Neutrophil (primary cell): ENCODE measurements around the gene LRRC8C.

Experiments used
- H3K27ac ChIP-seq: fragments of 200-600 bp; sonication (generic); 2 replicates; pipeline ENCODE4 v1.5.1; 2016; ENCODE audit warnings: mild to moderate bottlenecking, moderate library complexity
- H3K27me3 ChIP-seq: fragments of 200-600 bp; sonication (generic); 2 replicates; pipeline ENCODE4 v1.6.0; 2016; ENCODE audit warnings: mild to moderate bottlenecking
- H3K36me3 ChIP-seq: fragments of 200-600 bp; sonication (generic); 2 replicates; pipeline ENCODE4 v1.5.1; 2017
- H3K4me1 ChIP-seq, 2 experiments: fragments of 200-600 bp in 1 of 2; sonication (generic) in 1 of 2; 1 replicate in 1 of 2; 2 replicates in 1 of 2; pipeline versions ENCODE4 v1.5.1 to v1.6.1; 2013 to 2016; ENCODE audit warnings: low read depth in 1 of 2, low read length in 1 of 2, mild to moderate bottlenecking in 1 of 2, moderate library complexity in 1 of 2; ENCODE audit not compliant: control insufficient read depth in 1 of 2, insufficient read depth in 1 of 2
- H3K4me3 ChIP-seq, 2 experiments: fragments of 200-600 bp in 1 of 2; sonication (generic) in 1 of 2; 1 replicate in 1 of 2; 2 replicates in 1 of 2; pipeline ENCODE4 v1.5.1; 2013 to 2016; ENCODE audit warnings: low read depth in 1 of 2, low read length in 1 of 2, mild to moderate bottlenecking in 1 of 2, moderate library complexity in 1 of 2
- H3K9me3 ChIP-seq: fragments of 200-600 bp; sonication (generic); 2 replicates; pipeline ENCODE4 v1.5.1; 2016
- CTCF ChIP-seq: fragments of 200-600 bp; sonication (generic); IDR thresholded peaks from 2 replicates; pipeline ENCODE4 v1.5.1; 2016; ENCODE audit warnings: antibody characterized with exemption

LRRC8C gene

DNA sequence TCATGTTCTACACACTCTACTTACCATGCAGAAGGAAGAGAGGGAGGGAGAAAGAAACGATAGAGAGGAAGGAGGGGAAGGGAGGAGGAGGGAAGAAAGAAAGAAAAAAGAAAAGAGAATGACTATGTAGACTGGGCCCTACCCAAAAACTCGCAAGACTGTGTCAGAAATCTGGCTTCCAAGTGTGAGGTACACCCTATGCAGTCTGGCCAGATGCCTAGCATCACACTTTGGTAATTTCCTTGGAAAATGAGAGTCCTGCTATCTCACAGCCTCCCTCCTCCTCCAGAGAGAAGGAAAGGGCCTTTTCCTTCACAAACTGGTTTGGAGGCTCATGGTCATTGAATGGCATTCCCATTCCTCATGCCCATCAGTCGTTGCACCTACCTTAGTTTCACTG is 101.5 kb downstream of the LRRC8C start:
- H3K27me3 ChIP-seq = no peaks in the 10 kb centered on the region
- no peaks in the 10 kb centered on the region for H3K4me1 ChIP-seq
- TF ChIP-seq CTCF = no peak
- H3K4me3 ChIP-seq = no peak overlapping the region
- H3K36me3 ChIP-seq = no peaks in the 10 kb centered on the region
- no peaks in the 10 kb centered on the region for H3K9me3 ChIP-seq
- H3K27ac ChIP-seq = no peak overlapping the region

DNA sequence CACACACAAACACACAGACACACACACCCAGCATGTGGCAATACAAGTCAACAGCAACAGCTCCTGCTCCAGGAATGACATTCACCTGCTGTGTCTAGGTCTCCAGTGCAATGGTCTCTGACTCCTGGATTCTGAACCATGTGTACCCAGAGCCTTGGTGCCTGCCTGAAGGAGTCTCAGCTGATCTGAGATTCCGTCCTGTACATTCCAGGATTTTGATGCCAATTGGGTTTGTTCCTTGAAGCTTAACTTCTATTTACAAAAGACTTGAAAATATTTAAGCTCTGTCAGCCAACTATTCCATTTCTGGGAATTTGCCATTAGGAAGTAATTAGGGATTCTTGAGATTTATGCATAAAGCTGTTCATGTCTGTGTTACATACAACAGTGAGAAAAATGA is 102.6 kb downstream of the LRRC8C start:
- no peaks in the 10 kb centered on the region for H3K9me3 ChIP-seq
- no peak overlapping the region for H3K4me3 ChIP-seq
- H3K4me1 ChIP-seq = no peaks in the 10 kb centered on the region
- no peak for TF ChIP-seq CTCF
- no peaks in the 10 kb centered on the region for H3K36me3 ChIP-seq
- no peaks in the 10 kb centered on the region for H3K27me3 ChIP-seq
- H3K27ac ChIP-seq = no peak overlapping the region

DNA sequence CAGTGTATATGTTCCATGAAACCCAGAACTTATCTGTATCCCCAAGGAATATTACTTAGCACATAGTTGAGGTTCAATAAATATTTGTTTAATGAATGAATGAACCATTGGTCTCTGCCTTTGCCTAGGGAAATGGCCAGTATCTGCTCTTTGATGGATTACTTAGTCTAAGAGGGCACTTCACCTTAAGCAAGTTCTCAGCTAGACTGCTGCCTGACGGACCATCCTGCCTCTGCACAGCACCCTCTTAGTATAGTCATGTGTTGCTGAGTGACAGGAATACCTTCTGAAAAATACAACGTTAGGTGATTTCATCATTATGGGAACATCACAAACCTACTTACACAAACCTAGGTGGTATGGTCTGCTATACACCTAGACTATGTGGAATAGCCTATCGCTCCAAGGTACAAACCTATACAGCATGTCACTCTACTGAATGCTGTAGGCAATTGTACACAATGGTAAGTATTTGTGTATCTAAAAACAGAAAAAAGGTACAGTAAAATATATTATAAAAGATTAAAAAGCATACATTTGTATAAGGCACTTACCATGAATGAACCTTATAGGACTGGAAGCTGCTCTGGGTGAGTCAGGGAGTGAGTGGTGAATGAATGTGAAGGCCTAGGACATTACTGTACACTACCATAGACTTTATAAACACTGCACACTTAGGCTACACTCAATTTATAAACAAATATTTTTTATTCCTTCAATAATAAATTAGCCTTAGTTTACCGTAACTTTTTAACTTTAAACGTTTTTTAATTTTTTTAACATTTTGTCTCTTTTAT is 104.2 kb downstream of the LRRC8C start:
- Histone ChIP-seq H3K4me3 (no peak overlapping the region), H3K9me3 (no peaks in the 10 kb centered on the region), H3K27ac (no peak overlapping the region), H3K4me1 (no peaks in the 10 kb centered on the region), H3K36me3 (no peaks in the 10 kb centered on the region), H3K27me3 (no peaks in the 10 kb centered on the region)
- TF ChIP-seq CTCF = no peak

DNA sequence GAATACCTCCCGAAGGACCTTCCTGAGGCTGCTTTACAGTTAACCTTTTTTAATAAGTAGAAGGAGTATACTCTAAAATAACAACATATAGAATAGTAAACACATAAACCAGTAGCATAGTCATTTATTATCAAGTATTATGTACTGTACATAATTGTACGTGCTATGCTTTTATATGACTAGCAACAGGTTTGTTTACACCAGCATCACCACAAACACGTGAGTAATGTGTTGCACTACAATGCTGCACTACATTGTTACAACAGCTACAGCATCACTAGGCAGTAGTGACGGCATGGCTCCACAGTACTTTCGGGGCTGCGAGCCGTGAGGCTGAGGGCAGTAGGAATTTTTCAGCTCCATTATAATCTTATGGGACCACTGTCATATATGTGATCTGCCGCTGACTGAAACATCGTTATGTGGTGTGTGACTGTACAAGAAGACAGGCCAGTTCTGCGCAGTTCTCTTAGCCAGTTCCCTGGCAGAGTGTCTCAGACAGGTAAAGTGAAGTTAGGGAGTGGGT is 105.1 kb downstream of the LRRC8C start:
- no peaks in the 10 kb centered on the region for H3K36me3 ChIP-seq
- H3K27ac ChIP-seq = no peak overlapping the region
- no peaks in the 10 kb centered on the region for H3K4me1 ChIP-seq
- no peaks in the 10 kb centered on the region for H3K9me3 ChIP-seq
- TF ChIP-seq CTCF = no peak
- no peaks in the 10 kb centered on the region for H3K27me3 ChIP-seq
- no peak overlapping the region for H3K4me3 ChIP-seq

GRCh38 chr1:89739013-89739843 is 106.3 kb downstream of the LRRC8C start:
- Histone ChIP-seq H3K27me3 (no peaks in the 10 kb centered on the region), H3K4me1 (no peaks in the 10 kb centered on the region), H3K9me3 (no peaks in the 10 kb centered on the region), H3K27ac (no peak overlapping the region), H3K4me3 (no peak overlapping the region), H3K36me3 (no peaks in the 10 kb centered on the region)
- TF ChIP-seq CTCF = no peak
